K562 (cell line): ENCODE data around the gene TBXAS1. TPM values are rescaled to one million over a fixed set of nuclear protein-coding genes. Genes with fewer than 3 reads are reported as not detected.

Source experiments
- CBFA2T2 ChIP-seq: fragments of 450-650 bp; conservative IDR thresholded peaks from 2 replicates; pipeline ENCODE4 v1.6.1; 2017; ENCODE audit warnings: mild to moderate bottlenecking
- CEBPB ChIP-seq: fragments of 450-650 bp; IDR thresholded peaks from 2 replicates; pipeline ENCODE4 v1.6.1; 2016; ENCODE audit warnings: missing genetic modification characterization, missing compliant biosample characterization
- IRF1 ChIP-seq: sonication (generic); formaldehyde crosslinking; IDR thresholded peaks from 2 replicates; pipeline ENCODE4 v1.8.0; 2022; ENCODE audit warnings: missing genetic modification reagents, mild to moderate bottlenecking, borderline replicate concordance
- KAT2B ChIP-seq: IDR thresholded peaks from one replicate; pipeline ENCODE4 v1.6.1; 2012; ENCODE audit warnings: low read depth, mild to moderate bottlenecking, control low read depth, inconsistent platforms, low read length, moderate library complexity
- PRPF4 ChIP-seq: fragments of 200-400 bp; formaldehyde crosslinking; IDR thresholded peaks from one replicate; pipeline ENCODE4 v1.6.1; 2017; ENCODE audit warnings: low read length, low read depth, mild to moderate bottlenecking; ENCODE audit not compliant: insufficient read depth, poor library complexity, severe bottlenecking
- PYGO2 ChIP-seq: fragments of 450-650 bp; IDR thresholded peaks from 2 replicates; pipeline ENCODE4 v1.6.1; 2016; ENCODE audit warnings: mild to moderate bottlenecking, missing genetic modification characterization, moderate library complexity, missing compliant biosample characterization
- TFAM ChIP-seq: fragments of 250-450 bp; sonication (Bioruptor Pico); conservative IDR thresholded peaks from 2 replicates; pipeline ENCODE4 v1.5.0; 2021; ENCODE audit warnings: mild to moderate bottlenecking, moderate library complexity
- WHSC1 ChIP-seq: IDR thresholded peaks from one replicate; pipeline ENCODE4 v1.6.1; 2012; ENCODE audit warnings: low read length, control low read depth, inconsistent platforms
- ZNF3 ChIP-seq: fragments of 250-450 bp; sonication (Bioruptor Pico); IDR thresholded peaks from 2 replicates; pipeline ENCODE4 v1.5.0; 2021; ENCODE audit warnings: mild to moderate bottlenecking, moderate library complexity
- ZNF316 ChIP-seq: fragments of 450-650 bp; IDR thresholded peaks from 2 replicates; pipeline ENCODE4 v1.6.1; 2016
- ZNF609 ChIP-seq: sonication (generic); formaldehyde crosslinking; IDR thresholded peaks from 2 replicates; pipeline ENCODE4 v1.8.1; 2023; ENCODE audit warnings: missing genetic modification reagents, mild to moderate bottlenecking, borderline replicate concordance
- ZNF76 ChIP-seq: fragments of 250-450 bp; sonication (Bioruptor Pico); IDR thresholded peaks from 2 replicates; pipeline ENCODE4 v1.4.0; 2020; ENCODE audit warnings: mild to moderate bottlenecking, moderate library complexity, borderline replicate concordance
- polyA plus RNA-seq, 8 experiments: library from polyadenylated mRNA; depleted of rRNA in 4 of 8; stranded (reverse) in 5 of 8; unstranded in 3 of 8; fragments of >200 nt; fragmentation: Nextera tagmentation in 2 of 8; fragmentation: Illumina TruSeq in 1 of 8; extraction: Ambion mirVana in 2 of 8; extraction: Trizol in 1 of 8; gene quantifications; 2 replicates each; pipeline versions ENCODE4 v1.2.1 to v1.2.3, GENCODE V29; 2011 to 2014; ENCODE audit warnings: inconsistent platforms in 1 of 8, missing spikeins in 1 of 8
- total RNA-seq, 7 experiments: library from RNA; depleted of rRNA in 6 of 7; stranded (reverse); fragments of >200 nt in 6 of 7; fragmentation: Illumina TruSeq in 2 of 7; extraction: Trizol in 2 of 7; gene quantifications; 2 replicates each; pipeline versions ENCODE4 v1.2.1 to v1.2.3, GENCODE V29; 2011 to 2021; ENCODE audit warnings: low replicate concordance in 1 of 7
- TF ChIP-seq, protein P1 (sequence below): fragments of 450-650 bp; formaldehyde crosslinking; IDR thresholded peaks from 2 replicates; pipeline ENCODE4 v1.4.0; 2020; ENCODE audit warnings: mild to moderate bottlenecking, moderate library complexity
- TF ChIP-seq, protein P2 (sequence below): fragments of 250-450 bp; sonication (Bioruptor Pico); IDR thresholded peaks from 2 replicates; pipeline ENCODE4 v1.8.0; 2021; ENCODE audit warnings: borderline replicate concordance, mild to moderate bottlenecking, moderate library complexity; ENCODE audit not compliant: poor library complexity, severe bottlenecking
- TF ChIP-seq, protein P3 (sequence below): fragments of 450-650 bp; IDR thresholded peaks from 2 replicates; pipeline ENCODE4 v1.6.1; 2017; ENCODE audit warnings: mild to moderate bottlenecking, moderate library complexity

Gene TBXAS1
- total and polyA plus RNA-seq, 9 of the 15 experiments (the other 6 are each of a cell fraction or from before 2014, with no cell fraction given): 1.1 to 8.3 (median 1.9) TPM

- TF ChIP-seq, protein P1, sequence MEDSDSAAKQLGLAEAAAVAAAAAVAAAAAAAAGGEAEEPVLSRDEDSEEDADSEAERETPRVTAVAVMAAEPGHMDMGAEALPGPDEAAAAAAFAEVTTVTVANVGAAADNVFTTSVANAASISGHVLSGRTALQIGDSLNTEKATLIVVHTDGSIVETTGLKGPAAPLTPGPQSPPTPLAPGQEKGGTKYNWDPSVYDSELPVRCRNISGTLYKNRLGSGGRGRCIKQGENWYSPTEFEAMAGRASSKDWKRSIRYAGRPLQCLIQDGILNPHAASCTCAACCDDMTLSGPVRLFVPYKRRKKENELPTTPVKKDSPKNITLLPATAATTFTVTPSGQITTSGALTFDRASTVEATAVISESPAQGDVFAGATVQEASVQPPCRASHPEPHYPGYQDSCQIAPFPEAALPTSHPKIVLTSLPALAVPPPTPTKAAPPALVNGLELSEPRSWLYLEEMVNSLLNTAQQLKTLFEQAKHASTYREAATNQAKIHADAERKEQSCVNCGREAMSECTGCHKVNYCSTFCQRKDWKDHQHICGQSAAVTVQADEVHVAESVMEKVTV: no peak
- TF ChIP-seq TFAM (no peak), ZNF609 (CRISPR knock-in tag) (no peak), CEBPB (no peak), PYGO2 (tag) (0 out of 2 replicates have a peak, but pooled peaks have one; percentile 43), IRF1 (no peak), ZNF76 (CRISPR knock-in tag) (no peak), PRPF4 (no peak), CBFA2T2 (no peak), ZNF316 (peak; percentile 100), KAT2B (no peak), ZNF3 (CRISPR knock-in tag) (no peak), WHSC1 (peak; percentile 79)
- TF ChIP-seq, protein P2, sequence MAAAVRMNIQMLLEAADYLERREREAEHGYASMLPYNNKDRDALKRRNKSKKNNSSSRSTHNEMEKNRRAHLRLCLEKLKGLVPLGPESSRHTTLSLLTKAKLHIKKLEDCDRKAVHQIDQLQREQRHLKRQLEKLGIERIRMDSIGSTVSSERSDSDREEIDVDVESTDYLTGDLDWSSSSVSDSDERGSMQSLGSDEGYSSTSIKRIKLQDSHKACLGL (CRISPR knock-in tag): peak; percentile 0
- TF ChIP-seq, protein P3, sequence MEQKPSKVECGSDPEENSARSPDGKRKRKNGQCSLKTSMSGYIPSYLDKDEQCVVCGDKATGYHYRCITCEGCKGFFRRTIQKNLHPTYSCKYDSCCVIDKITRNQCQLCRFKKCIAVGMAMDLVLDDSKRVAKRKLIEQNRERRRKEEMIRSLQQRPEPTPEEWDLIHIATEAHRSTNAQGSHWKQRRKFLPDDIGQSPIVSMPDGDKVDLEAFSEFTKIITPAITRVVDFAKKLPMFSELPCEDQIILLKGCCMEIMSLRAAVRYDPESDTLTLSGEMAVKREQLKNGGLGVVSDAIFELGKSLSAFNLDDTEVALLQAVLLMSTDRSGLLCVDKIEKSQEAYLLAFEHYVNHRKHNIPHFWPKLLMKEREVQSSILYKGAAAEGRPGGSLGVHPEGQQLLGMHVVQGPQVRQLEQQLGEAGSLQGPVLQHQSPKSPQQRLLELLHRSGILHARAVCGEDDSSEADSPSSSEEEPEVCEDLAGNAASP: 0 out of 2 replicates have a peak, but pooled peaks have one; percentile 8
Measured at GRCh38 chr7:139914306-139915267, 85.5 kb downstream of the TBXAS1 start (continued).
